HG02981 (cell line): ENCODE data around the gene UPB1.

ENCODE experiments used
- ATAC-seq: cut with Tn5 transposase; IDR thresholded peaks from one replicate; pipeline ENCODE4 v1.9.1; 2021; ENCODE audit warnings: mild to moderate bottlenecking, moderate library complexity; ENCODE audit not compliant: unreplicated experiment

The UPB1 gene

DNA sequence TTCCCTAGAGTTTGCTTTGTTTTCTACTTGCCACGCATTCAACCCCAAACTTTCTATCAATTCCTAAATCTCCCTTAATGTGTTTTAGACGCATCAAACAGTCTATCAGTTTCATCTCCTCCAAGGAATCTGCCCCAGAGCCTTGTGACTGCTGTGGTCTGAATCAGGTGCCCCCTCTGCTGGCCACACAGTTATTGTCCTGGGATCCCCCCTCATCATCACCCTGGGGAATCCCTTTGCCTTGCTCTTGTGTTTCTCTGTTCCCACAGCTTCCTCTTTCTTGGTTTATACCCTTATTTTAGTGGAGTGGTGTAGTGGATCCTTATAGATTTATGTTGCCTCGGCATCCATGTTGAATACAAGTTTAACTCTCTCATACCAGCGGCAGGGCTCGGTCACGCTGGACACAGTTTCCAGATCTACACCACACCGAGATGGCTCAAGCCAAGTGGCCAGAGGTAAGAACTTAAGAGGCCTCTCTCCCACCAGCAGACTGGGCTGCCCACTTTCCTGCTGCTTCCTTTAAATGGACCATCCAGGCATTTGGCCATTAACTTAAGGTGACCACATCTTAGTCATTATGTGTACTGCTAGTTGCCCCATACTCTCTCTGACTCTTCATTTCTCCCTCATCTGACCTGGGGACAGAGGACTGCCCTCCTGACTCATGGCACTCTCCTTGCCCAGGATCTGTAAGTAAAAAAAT, 8.2 kb downstream of the UPB1 start:
- no peak for ATAC-seq

DNA sequence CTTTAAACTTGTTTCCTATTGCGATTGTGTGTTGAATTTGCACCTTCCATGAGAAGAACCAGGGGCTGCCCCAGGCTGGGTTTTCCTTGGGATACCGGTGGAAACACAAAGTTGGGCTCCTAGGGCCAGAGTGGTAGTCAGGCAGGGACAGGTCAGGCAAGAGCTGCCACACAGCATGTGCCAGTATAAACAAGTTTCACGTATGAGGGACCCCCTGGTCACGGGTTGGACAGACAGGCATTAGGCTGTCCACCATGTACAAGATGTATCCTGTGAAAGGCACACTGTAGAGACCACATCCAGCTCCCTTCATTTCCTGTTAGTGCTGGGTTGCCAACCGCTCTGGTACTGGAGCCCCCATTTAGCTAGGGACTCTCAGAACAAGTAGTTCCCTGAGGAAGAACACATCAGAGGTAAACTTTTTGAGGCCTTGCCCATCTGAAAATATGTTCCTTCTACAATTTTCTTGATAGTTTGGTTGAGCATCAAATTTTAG, 8.8 kb downstream of the UPB1 start:
- ATAC-seq: no peak

DNA sequence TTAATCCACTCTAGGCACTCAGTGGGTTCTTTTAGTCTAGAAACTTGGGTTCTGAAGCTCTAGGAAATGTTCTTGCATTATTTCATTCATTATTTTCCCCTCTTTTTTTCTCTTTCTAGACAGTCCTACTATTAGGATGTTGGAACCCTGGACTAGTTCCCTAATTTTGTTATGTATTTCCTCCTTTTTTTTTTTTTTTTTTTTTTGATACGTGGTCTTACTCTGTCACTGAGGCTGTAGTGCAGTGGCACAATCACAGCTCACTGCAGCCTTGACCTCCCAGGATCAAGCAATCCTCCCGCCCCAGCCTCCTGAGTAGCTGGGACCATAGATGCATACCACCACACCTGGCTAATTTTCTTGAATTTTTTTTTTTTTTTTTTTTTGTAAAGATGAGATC, 9.4 kb downstream of the UPB1 start:
- no peak for ATAC-seq

DNA sequence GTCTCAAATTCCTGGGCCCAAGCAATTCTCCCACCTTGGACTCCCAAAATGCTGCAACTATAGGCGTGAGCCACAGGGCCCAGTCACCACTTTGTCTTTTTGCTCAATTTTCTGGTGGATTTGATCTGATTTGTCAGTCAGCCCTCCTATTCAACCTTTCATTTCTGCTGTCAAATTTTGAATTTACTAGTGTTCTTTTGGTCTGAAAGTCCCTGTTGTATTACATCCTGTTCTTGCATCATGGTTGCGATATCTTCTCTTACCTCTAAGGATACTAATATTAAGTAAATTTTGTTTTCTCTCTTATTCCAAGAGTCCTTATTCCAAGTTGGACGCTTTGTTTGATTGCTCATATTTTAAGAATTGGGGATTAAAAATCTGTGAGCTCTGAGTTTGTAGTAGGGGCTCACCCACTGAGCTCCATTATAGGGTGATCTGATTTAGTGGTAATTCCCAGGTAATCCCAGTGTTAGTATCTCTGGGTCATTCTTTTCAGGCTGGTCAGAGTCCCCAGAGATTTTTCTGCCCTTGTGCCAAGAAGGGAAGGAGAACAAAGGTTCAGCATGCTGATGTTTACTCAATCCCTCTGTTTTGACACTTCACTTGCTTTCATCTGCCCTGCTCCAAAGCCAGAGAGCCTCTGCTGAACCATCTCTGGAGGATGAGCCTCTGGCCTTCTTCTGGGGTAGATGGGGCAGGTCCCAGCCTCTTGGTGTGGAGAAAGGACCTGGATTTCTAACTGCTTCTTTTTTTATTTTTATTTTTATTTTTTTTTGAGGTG, 10.0 kb downstream of the UPB1 start:
- ATAC-seq: no peak

DNA sequence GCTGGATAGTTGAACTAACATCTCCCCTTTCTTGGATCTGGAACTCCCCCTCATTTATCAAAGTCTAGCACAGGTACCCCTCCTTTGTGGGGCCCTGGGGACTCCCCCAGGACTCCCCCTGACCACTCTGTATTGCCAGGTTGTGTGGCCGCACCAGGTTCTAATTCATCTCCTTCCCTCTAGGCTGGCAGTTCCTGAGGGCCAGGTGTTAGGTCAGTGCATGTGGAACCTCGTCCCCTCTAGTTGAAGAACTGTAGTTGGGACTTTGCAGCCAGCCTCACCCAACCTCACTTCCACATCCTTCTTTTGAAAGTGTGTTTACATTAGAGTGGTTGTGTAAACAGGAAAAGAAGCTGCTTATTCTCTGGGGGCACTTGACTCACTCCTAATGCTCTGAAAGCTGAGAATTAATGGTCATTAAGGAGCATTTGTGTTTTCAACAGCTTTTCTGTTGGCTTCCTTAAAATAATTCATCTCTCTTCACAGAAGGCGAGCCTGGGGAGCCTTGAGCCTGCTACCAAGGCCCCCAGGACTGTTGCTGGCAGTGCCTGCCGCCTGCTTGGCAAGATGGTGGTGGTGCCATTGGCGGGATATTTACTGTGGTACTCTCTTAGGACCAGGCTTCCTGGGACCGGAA, 11.8 kb downstream of the UPB1 start:
- no peak for ATAC-seq

DNA sequence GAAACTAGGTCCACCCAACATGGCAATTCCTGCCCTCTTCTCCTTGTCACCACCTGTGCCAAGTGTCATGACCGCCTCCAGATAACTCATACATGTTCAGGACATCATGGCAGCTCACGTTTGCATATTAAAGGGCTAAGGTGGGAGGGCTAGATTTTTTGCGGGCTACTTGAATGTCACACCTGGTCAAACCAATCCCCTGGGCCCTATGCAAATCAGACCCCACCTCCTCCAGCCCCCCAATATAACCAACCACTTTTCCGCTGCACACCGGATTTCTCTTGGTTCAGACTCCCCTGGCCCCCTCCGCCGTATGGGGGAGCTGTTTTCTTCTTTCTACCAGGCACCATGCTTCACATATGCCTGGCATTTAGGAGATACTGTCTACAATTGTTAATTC, 12.6 kb downstream of the UPB1 start:
- no peak for ATAC-seq

DNA sequence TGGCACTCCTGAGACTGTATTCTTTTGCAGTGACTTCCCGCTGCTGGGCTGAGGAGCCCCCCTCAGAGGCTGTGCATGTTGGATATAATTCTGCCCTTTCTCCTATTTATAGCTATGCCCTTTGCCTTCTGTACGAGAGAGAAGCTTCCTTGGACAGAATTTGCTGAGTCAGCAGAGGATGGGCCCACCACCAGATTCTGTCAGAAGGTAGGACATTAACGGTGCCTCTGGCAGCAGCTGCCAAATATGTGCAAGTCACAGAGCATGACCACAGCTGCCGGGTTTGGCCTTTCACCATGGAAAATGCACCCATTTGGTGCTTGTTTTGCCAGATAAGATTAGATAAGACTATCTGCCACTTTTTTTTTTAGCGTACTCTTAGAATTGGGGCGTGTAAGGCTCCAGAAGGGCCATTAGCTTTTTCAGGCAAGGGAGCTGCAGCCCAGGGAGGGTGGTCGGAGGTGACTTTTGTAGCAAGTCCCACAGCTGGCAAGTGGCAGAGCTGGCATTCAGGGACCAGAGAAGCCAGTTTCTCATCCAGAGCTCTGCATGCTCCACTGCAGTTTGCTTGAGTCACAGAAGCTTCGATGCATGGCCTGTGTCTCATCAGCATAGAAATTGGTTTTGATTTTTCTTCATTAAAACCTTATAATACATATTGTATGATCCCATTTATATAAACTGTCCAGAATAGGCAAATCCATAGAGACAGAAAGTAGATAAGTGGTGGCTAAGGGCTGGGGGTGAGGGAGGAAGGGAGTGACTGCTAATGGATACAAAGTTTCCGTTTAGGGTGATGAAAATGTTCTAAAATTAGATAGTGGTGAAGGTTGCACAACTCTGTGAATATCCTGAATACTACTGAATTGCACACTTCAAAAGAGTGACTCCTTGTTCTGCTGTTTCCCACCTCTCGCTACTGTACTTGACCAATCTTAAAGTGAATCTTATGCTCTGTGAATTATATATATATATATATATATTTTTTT, 15.8 kb downstream of the UPB1 start:
- no peak for ATAC-seq

DNA sequence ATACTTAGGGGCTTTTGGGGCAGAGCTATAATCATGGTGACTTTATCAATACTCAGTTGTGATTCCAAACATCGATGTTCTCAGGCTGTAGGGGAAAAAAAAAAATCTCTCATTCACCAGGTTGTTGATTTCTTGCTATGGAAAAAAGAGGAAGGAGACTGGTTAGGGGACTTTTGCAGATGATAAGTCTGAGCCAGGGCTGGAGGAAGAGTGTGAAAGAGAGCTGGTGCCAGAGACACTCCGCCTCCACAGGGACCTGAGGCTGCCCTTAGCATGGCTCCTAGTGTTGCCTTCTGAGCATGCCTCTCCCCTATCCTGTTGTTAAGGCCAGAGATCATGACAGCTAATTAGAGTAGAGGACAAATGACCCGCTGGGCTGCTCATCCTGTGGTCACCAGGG, 16.9 kb downstream of the UPB1 start:
- ATAC-seq: no peak

DNA sequence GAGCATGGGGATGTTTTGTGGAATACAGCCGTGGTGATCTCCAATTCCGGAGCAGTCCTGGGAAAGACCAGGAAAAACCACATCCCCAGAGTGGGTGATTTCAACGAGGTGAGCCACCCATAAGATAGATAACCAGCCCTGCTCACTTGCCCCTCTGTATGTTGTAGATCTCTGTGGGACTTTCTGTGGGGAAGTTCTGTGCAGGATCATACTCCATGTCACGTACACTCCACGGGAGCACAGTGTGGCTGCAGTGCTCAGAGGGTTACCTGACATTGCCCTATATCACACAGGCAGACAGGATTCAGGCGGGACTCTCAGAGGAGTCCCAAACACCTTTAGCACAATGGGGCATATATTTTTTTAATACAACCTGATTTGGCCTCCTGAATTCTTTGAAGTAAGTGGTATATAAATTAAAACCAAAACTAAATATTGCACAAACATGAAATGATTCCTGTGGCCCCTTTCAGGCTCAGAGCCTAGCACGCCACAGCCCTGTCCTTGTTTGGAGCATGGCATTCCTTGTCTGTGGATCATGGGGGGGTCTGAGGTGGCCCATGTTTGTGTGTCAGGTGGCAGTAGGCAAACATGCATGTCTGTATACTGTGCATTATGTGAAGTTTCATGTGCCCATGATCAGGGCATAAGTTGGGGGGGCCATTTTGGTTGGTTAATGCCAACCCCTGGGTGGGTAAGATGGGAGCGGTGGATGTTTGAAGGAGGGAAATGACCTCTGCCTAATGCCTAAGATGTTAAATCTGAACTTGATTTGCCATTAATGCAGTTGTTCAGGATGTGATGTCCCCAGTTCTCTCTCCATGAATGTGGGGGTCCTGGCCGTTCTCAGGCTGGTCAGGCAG, 18.5 kb downstream of the UPB1 start:
- no peak for ATAC-seq

DNA sequence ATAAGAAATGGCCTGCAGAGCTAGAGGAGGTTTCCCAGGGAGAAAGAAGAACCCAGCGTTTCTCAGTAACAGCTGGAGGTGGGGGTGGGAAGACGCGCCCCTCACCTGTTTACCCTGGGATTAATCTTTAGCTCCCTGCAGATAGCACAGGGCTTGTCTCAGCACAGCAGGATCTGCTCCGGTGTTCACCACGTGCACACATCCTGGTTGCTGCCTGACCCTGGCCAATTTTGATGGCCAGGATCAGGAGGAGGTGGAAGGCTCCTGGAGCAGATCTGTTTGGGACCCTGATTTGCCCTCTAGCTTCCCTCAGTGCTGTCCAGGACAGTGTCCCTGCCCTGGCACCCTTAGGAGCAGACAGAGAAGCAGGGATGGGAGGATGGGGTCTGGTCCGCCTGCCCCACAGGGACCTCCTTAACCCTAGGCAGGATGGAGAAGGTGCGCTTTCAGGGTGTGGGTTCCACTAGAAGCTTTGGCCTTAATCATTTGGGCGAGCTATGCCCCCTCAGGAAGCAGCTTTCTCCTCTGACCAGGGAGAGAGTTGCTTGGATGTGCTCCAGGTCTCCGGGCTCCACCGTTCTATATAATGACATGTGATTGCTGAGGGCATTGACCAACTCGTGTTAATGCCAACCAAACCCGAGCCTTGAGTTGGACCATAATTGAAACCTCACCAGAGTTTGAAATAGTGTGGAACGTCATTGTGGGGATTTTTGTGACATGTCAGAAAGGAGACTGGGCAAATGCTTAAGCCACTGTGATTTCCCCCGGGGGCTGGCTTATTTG, 19.3 kb downstream of the UPB1 start:
- no peak for ATAC-seq

DNA sequence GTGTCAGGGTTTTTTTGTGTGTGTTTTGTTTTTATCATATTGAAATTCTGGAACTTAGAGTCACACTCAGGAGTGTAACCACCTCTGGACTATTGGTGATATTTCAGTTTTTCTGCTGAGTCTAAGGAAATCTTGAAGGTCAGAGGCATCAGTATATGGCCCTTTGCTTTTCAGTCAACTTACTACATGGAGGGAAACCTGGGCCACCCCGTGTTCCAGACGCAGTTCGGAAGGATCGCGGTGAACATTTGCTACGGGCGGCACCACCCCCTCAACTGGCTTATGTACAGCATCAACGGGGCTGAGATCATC, 19.9 kb downstream of the UPB1 start:
- no peak for ATAC-seq

DNA sequence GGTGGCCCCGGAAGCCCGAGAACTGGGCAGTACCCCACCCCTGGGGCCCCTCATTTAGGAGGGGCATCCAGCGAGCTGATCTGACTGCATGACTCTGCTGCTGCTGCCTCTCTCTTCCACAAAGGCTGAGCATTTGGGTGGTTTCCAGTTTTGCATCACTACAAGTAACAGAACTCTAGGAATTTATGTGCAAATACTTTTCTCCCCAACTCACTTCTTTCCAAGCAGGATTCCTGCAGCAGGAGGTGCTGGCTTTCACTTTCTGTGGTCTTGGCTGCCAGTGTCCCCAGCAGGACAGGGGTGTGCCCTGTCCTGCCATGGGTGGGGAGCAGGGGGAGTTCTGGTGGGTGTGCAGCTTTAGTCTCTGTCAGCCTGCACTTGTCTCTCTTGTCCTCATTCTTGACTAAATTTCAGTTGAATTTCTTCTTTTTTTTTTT, 21.2 kb downstream of the UPB1 start:
- no peak for ATAC-seq

DNA sequence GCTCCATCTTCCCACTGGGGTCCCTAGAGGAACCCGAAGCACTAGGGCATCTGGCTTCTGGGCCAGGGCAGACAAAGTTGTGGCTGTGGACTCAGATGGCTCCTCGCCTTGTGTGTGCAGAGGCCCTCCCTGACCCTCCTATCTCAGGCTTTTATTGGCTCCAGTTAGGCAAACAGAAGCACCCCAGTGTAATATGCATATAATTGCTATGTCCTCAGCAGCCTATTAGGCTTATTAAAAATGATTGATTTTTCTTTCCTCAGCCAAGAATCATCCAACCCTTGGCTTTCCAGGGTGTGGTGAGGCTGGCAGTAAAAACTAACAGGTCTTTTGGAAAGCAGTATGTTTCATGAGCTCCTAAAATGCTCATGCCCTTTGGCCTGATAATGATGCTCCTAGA, 22.3 kb downstream of the UPB1 start:
- ATAC-seq: no peak

DNA sequence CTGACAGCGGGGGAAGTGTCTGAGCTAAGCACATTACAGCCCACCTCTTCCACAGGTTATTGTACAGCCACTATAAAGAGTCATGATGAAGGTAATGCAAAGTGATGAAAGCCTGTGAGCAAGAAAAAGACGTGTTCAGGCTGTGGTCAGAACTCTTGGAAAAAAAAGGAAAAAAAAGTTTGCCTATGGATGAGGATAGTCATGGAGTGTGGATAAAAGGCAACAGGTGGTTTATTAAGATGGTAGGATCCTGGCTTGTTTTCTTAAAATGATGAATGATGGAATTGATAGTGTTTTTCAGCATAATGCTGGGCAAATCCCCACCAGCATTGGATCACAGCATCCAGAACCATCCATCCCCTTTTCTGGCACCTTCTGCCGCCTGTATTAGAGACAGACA, 23.1 kb downstream of the UPB1 start:
- ATAC-seq: no peak

DNA sequence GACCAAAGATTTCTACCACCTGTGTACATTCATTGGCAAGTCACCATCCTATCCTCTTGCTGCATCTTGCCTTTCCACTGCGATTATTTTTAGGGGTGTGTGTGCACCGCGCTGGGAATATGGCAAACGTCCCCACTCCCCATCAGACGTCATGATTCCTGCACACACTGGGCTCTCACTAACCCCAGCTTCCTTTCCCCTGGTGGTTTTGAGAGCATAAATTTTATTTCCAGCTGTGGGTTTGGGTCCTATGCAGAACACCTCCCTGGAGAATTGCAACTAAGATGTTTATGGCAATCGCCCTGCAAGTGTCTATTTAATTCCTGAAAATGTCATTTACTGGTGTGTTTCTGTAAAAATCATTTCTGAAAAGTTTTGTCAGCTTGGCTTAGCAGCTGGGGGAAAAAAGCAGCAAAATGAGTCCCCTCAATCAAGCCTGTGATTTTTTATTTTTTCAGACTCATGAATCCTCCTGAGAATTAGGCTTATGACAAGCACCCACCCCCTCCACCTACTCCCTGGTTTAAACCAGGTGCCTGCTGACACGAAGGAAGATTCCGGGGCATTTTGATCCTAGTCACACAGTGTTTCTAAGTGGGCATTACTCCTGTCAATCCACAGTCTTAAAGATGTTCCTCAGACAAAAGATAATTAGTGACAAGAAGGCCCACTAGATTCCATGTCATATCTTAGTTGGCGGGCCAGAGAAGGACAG, 23.8 kb downstream of the UPB1 start:
- ATAC-seq: no peak

DNA sequence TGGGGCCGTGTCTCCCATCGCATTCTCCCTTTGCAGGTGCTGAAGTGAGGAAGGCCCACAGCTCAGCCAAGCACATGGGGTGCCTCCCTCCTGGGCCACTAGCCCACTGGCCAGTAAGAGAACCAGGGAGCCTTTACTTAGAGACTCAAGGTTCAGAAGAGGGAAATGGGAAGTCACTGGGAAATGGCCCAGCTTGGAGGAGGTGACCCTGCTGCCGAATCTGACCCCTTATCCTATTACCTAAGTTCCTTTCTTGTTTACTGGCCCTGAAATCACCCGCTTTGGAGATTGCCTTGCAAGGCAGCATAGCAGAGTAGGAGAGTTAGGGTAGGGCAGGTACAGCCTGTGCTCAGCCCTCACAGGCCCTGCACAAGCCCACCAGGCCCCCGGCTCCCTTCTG, 24.4 kb downstream of the UPB1 start:
- ATAC-seq: no peak

DNA sequence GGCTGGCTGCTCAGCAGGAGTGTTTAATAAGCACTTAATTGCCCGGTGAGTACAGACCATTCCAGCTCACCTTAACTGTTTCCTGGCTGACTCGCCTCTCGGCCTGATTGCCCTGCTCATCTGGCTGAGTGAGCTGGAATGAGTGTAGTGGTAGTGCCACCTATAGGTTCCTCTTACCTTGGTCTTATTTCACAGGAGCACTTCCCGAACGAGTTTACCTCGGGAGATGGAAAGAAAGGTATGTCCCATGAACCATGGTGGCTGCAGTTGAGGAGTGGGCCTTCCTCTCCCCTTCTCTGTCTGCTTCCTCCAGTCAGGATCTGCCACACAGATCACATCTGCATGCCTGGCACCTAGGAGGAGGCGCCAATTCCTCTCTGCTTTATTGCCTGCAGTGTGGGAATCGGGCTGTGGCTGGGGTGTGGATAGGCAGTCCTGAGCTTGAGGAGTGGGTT, 26.7 kb downstream of the UPB1 start:
- no peak for ATAC-seq

DNA sequence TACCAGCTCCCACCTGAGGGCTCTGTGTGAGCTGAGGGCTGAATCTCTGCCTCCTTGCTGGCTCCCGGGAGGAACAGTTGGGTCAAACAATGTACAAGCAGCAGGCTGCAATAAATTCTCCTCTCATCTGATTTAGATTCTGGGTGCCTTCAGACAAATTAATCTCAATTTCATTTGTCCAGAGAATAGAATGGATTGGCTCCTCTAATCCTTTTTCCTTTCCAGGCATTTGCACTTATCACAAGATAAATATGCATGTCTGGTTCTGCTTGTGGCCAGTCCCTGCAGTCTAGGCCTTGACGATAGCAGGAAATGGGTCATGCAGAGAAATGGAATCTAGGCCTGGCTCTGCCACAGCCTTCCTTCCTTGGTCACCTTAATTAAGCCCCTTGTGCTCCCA, 28.7 kb downstream of the UPB1 start:
- no peak for ATAC-seq
